Activated B cell treated with CpG ODN at 0.5 μM for 24 hours (primary cell): ENCODE measurements around the gene LRRC71. TPM values are rescaled to one million over a fixed set of nuclear protein-coding genes. Genes with fewer than 3 reads are reported as not detected.

ENCODE experiments used
- ATAC-seq: fragments of 200-7000 bp; cut with Tn5 transposase; one replicate; pipeline ENCODE4 v1.10.0; 2021; ENCODE audit warnings: low read depth, mild to moderate bottlenecking, moderate library complexity
- CTCF ChIA-PET: fragments of 350-600 bp; sonication (Branson Sonifier 250); formaldehyde crosslinking; loops from one replicate; lab custom pipeline; 2021; ENCODE audit warnings: antibody characterized with exemption; lab: Charles Lee
- POLR2A ChIA-PET: fragments of 350-600 bp; sonication (Branson Sonifier 250); formaldehyde crosslinking; loops from one replicate; lab custom pipeline; 2021; ENCODE audit warnings: antibody characterized with exemption; lab: Charles Lee
- DNase-seq: peaks from one replicate; pipeline ENCODE4 v3.0.0; 2022
- H3K27ac Mint-ChIP-seq: one replicate; pipeline ENCODE4 v1.8.0; 2020; ENCODE audit warnings: mixed read lengths
- H3K27me3 Mint-ChIP-seq: one replicate; pipeline ENCODE4 v1.8.0; 2021; ENCODE audit warnings: mixed read lengths
- H3K36me3 Mint-ChIP-seq: one replicate; pipeline ENCODE4 v1.8.0; 2021; ENCODE audit warnings: low read depth, mixed read lengths
- H3K4me1 Mint-ChIP-seq: one replicate; pipeline ENCODE4 v1.8.0; 2021; ENCODE audit warnings: mixed read lengths
- H3K4me3 Mint-ChIP-seq: one replicate; pipeline ENCODE4 v1.8.0; 2020; ENCODE audit warnings: mild to moderate bottlenecking, mixed read lengths
- H3K9me3 Mint-ChIP-seq: one replicate; pipeline ENCODE4 v1.8.0; 2020; ENCODE audit warnings: mixed read lengths
- intact Hi-C: fragments of 100-400 bp; cut with micrococcal nuclease; formaldehyde crosslinking; loops from one replicate; pipeline ENCODE4 v1.15.1; 2024
- total RNA-seq: library from RNA; stranded (reverse); gene quantifications from 2 replicates; pipeline ENCODE4 v1.2.3, GENCODE V29; 2022
- TF ChIP-seq, protein P1 (sequence below): fragments of 200-600 bp; IDR thresholded peaks from one replicate; pipeline ENCODE4 v1.8.0; 2022; ENCODE audit warnings: antibody characterized with exemption, mild to moderate bottlenecking

LRRC71 gene
- total RNA-seq, 1 donor from 2014 or later, result not detected

DNA sequence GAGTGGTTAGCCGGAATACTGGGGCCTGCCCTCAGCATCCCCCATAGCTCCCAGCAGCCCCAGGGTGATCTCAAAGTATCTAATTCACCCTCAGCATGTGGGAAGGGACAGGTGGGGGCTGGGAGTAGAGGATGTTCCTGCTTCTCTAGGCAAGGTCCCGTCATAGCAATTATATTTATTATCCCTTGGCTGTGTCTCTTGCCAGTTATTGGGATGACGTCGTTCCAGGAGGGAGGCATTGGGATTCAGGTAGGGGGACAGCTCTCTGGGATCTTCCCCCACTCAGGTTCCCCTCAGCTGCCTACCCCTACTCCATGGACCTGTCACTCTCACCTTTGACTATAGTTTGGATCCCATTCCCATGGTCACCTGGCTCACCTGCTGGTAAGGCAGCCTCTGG is 38.8 kb upstream of the LRRC71 start:
- POLR2A ChIA-PET, result no interaction called here
- no peak overlapping the region for H3K27ac Mint-ChIP-seq
- TF ChIP-seq, protein P1, sequence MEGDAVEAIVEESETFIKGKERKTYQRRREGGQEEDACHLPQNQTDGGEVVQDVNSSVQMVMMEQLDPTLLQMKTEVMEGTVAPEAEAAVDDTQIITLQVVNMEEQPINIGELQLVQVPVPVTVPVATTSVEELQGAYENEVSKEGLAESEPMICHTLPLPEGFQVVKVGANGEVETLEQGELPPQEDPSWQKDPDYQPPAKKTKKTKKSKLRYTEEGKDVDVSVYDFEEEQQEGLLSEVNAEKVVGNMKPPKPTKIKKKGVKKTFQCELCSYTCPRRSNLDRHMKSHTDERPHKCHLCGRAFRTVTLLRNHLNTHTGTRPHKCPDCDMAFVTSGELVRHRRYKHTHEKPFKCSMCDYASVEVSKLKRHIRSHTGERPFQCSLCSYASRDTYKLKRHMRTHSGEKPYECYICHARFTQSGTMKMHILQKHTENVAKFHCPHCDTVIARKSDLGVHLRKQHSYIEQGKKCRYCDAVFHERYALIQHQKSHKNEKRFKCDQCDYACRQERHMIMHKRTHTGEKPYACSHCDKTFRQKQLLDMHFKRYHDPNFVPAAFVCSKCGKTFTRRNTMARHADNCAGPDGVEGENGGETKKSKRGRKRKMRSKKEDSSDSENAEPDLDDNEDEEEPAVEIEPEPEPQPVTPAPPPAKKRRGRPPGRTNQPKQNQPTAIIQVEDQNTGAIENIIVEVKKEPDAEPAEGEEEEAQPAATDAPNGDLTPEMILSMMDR, result no peak
- H3K27me3 Mint-ChIP-seq, result peaks cover 45% of the 10 kb centered on the region
- H3K36me3 Mint-ChIP-seq, result no peaks in the 10 kb centered on the region
- CTCF ChIA-PET, result interaction anchor here (0.9 to 1.0 kb wide), 2 partner anchors 8 to 10 kb away, joined by 3 read pairs; no protein-coding TSS in a partner anchor
- intact Hi-C loops, result no loop called here
- H3K4me3 Mint-ChIP-seq, result no peak overlapping the region
- H3K4me1 Mint-ChIP-seq, result no peaks in the 10 kb centered on the region
- ATAC-seq (no peak), DNase-seq (no peak)
- no peaks in the 10 kb centered on the region for H3K9me3 Mint-ChIP-seq

GRCh38 chr1:156882543-156882942 is 37.9 kb upstream of the LRRC71 start:
- Mint-ChIP-seq H3K27ac (no peak overlapping the region), H3K36me3 (no peaks in the 10 kb centered on the region), H3K9me3 (no peaks in the 10 kb centered on the region), H3K4me3 (no peak overlapping the region), H3K27me3 (peaks cover 46% of the 10 kb centered on the region), H3K4me1 (no peaks in the 10 kb centered on the region)
- TF ChIP-seq, protein P1, result no peak
- no peak for ATAC-seq
- no peak for DNase-seq
- ChIA-PET POLR2A (no interaction called here), CTCF (no interaction called here)
- intact Hi-C loops, result no loop called here

GRCh38 chr1:156883919-156884318 is 36.5 kb upstream of the LRRC71 start:
- Mint-ChIP-seq H3K36me3 (no peaks in the 10 kb centered on the region), H3K4me3 (no peak overlapping the region), H3K27ac (no peak overlapping the region), H3K9me3 (no peaks in the 10 kb centered on the region), H3K4me1 (no peaks in the 10 kb centered on the region), H3K27me3 (peaks cover 48% of the 10 kb centered on the region)
- CTCF ChIA-PET, result interaction anchor here (1.1 kb wide), 1 partner anchor 193 kb away, joined by 5 read pairs; no protein-coding TSS in a partner anchor
- ATAC-seq (no peak), DNase-seq (no peak)
- intact Hi-C loops, result no loop called here
- TF ChIP-seq, protein P1, result no peak
- POLR2A ChIA-PET, result no interaction called here

DNA sequence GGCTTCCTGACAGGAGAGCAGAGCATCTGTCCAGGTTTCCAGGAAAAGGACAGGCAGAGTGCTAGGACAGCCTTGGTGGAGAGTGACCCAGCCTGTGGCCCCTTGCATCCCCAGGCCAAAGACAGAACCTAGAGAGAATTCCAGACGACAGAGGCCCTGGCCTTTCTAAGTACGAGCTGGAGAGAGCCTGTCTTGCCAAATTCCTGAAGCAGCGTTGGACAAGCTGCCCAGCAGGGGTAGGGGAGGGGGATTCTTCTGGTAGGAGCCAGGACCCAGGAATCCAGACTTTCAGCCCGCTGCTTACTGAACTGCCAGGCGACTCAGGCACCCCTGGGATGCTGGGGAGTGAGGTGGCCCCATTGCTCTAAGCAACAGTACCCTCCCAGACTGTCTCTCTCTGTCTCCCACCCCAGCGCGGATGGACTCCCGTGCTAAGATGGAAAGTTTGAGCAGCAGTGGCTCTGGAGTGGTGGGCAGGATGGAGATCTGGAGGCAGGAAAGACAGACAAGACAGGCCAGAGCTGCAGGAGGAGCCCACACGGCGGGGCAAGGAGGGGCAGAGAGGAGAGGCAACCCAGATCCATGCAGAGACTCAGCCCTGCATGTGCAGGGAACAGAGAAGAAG is 35.8 kb upstream of the LRRC71 start:
- no peak for DNase-seq
- no peaks in the 10 kb centered on the region for H3K9me3 Mint-ChIP-seq
- ATAC-seq, result no peak
- CTCF ChIA-PET, result interaction anchor here (1.1 to 1.3 kb wide), 3 partner anchors 88 to 195 kb away, joined by 3 to 5 read pairs (median 4); no protein-coding TSS in a partner anchor
- TF ChIP-seq, protein P1, result no peak
- no peak overlapping the region for H3K4me3 Mint-ChIP-seq
- intact Hi-C loops, result no loop called here
- no peak overlapping the region for H3K27ac Mint-ChIP-seq
- no peaks in the 10 kb centered on the region for H3K36me3 Mint-ChIP-seq
- POLR2A ChIA-PET, result no interaction called here
- no peaks in the 10 kb centered on the region for H3K4me1 Mint-ChIP-seq
- peaks cover 49% of the 10 kb centered on the region for H3K27me3 Mint-ChIP-seq

DNA sequence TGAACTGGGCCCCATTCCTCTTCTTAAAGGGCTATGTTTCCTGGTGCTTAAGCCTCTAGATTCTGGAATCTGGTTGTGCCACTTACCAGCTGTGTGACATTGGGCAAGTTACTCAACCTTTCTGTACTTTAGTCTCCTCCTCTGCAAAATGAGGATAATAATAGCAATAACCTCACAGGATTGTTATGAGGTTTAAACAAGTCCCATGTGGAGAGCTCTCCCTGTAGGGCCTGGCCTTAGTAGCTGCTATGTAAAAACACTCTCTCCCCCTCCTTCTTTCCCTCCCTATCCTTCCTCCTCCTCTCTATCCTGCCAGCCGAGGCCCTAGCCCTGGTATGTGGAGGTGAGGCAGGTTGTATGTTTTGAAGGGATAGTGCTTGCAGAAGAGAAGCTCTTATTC is 35.1 kb upstream of the LRRC71 start:
- no peak overlapping the region for H3K4me3 Mint-ChIP-seq
- peaks cover 49% of the 10 kb centered on the region for H3K27me3 Mint-ChIP-seq
- intact Hi-C loops, result no loop called here
- no peaks in the 10 kb centered on the region for H3K4me1 Mint-ChIP-seq
- TF ChIP-seq, protein P1, result no peak
- ChIA-PET CTCF (interaction anchor here (1.1 to 1.3 kb wide), 2 partner anchors 89 to 195 kb away, joined by 3 to 4 read pairs; no protein-coding TSS in a partner anchor), POLR2A (interaction anchor here (0.6 kb wide), 1 partner anchor 356 kb away, joined by 3 read pairs; no protein-coding TSS in a partner anchor)
- no peaks in the 10 kb centered on the region for H3K9me3 Mint-ChIP-seq
- no peak for ATAC-seq
- no peaks in the 10 kb centered on the region for H3K36me3 Mint-ChIP-seq
- no peak overlapping the region for H3K27ac Mint-ChIP-seq
- DNase-seq, result no peak
